ENCODE measurements around the gene MARCHF5. TPM values are rescaled to one million over a fixed set of nuclear protein-coding genes. Genes with fewer than 3 reads are reported as not detected.

The MARCHF5 gene
- total and polyA plus RNA-seq, 2 donors (not counting 3 experiments of a cell fraction or from before 2014, with no cell fraction given) = 23.4 to 48.0 TPM

DNA sequence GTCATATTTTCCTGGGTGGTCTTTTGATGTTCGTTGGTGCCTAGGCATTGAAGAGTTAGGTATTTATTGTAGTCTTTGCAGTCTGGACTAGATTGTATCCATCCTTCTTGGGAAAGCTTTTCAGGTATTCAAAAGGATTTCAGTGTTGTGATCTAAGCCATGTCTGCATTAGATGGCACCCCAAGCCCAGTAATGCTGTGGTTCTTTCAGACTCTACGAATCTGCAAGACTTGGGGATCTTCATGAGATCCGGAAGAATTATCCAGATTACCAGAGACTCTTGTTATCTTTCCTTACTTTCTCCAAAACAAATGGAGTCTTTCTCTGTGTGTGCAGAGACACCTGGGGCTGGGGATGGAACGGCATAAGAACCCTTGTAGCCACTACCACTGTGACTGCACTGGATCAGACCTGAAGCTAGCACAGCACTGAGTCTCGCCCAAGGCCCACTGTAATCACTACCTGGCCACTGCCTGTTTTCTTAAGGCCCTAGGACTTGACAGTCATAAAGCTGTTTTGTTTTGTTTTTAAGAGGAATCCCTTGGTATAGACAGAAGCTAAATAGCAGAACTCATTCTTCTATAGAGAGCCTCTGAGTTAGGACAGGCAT is 75.5 kb downstream of the MARCHF5 start:
- CTCF ChIA-PET = interaction anchor here (0.6 to 0.9 kb wide), 2 partner anchors 70 to 291 kb away, joined by 3 to 4 read pairs; no protein-coding TSS in a partner anchor
- BruUV-seq (replicated peaks) = no TSS peak
- H3K4me3 ChIP-seq (replicated peaks in 1 of 3; ENCODE audit: insufficient read depth in 1 of 3, low read depth in 1 of 3, low read length in 3 of 3) = no peak overlapping the region
- no peak overlapping the region for H3K27ac ChIP-seq (ENCODE audit: insufficient read depth, low read depth, low read length)
- POLR2A ChIA-PET = no interaction called here
- H3K9ac ChIP-seq (replicated peaks; ENCODE audit: extremely low read depth, insufficient read depth, low read length) = no peak overlapping the region
- dilution Hi-C loops (cut with MboI; ENCODE audit: extremely low pct_ligation_motif_present, low sequenced_read_pairs) (no loop called here), intact Hi-C loops (cut with micrococcal nuclease) (no loop called here)
- no peak for FAIRE-seq
- no peak for DNase-seq (ENCODE audit: low read depth, low spot score)
- no peak overlapping the region for H2AFZ ChIP-seq (ENCODE audit: low read depth, low read length)
- H3K9me3 ChIP-seq (replicated peaks; ENCODE audit: control insufficient read depth, insufficient read depth, low read length) = no peaks in the 10 kb centered on the region
- no peak for TF ChIP-seq MYC (IDR thresholded peaks at IDR 0.05; ENCODE audit: low read depth, low read length)
- TF ChIP-seq POLR2A (IDR thresholded peaks at IDR 0.05; ENCODE audit: low read depth, low read length) = no peak
- no peak for TF ChIP-seq POLR2AphosphoS5 (IDR thresholded peaks at IDR 0.05; ENCODE audit: insufficient read depth, low read depth, low read length)
- TF ChIP-seq, protein P1, sequence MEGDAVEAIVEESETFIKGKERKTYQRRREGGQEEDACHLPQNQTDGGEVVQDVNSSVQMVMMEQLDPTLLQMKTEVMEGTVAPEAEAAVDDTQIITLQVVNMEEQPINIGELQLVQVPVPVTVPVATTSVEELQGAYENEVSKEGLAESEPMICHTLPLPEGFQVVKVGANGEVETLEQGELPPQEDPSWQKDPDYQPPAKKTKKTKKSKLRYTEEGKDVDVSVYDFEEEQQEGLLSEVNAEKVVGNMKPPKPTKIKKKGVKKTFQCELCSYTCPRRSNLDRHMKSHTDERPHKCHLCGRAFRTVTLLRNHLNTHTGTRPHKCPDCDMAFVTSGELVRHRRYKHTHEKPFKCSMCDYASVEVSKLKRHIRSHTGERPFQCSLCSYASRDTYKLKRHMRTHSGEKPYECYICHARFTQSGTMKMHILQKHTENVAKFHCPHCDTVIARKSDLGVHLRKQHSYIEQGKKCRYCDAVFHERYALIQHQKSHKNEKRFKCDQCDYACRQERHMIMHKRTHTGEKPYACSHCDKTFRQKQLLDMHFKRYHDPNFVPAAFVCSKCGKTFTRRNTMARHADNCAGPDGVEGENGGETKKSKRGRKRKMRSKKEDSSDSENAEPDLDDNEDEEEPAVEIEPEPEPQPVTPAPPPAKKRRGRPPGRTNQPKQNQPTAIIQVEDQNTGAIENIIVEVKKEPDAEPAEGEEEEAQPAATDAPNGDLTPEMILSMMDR (IDR thresholded peaks at IDR 0.05; ENCODE audit: extremely low read depth in 1 of 2, insufficient read depth in 1 of 2, low read depth in 1 of 2, low read length in 2 of 2) = no peak
- no peak for TF ChIP-seq JUN (IDR thresholded peaks at IDR 0.05; ENCODE audit: borderline replicate concordance, insufficient read depth, insufficient read length, low read depth)
- TF ChIP-seq GATA2 (IDR thresholded peaks at IDR 0.05; ENCODE audit: insufficient read depth, insufficient read length, low read depth, low read length) = no peak
- no peak for TF ChIP-seq EZH2 (IDR thresholded peaks at IDR 0.05; ENCODE audit: borderline replicate concordance, low read depth, low read length, severe bottlenecking)
- no peak for TF ChIP-seq FOS (IDR thresholded peaks at IDR 0.05; ENCODE audit: borderline replicate concordance, insufficient read depth, low read length)
- TF ChIP-seq, protein P2, sequence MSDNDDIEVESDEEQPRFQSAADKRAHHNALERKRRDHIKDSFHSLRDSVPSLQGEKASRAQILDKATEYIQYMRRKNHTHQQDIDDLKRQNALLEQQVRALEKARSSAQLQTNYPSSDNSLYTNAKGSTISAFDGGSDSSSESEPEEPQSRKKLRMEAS (IDR thresholded peaks at IDR 0.05; ENCODE audit: insufficient read depth, insufficient read length) = no peak
- H3K4me1 ChIP-seq (ENCODE audit: control insufficient read depth, extremely low read depth, insufficient read depth, low read length) = no peaks in the 10 kb centered on the region
- no peaks in the 10 kb centered on the region for H3K36me3 ChIP-seq (ENCODE audit: control insufficient read depth in 2 of 2, extremely low read depth in 1 of 2, insufficient read depth in 2 of 2, low read length in 2 of 2)
- no peaks in the 10 kb centered on the region for H3K9me1 ChIP-seq (replicated peaks; ENCODE audit: control insufficient read depth, extremely low read depth, insufficient read depth, low read length)
- no peaks in the 10 kb centered on the region for H3K79me2 ChIP-seq (ENCODE audit: control insufficient read depth, insufficient read depth, low read length)
- H3K4me2 ChIP-seq (ENCODE audit: insufficient read depth, low read length) = no peak overlapping the region
- H4K20me1 ChIP-seq (replicated peaks; ENCODE audit: control insufficient read depth, extremely low read depth, insufficient read depth, low read length) = no peaks in the 10 kb centered on the region
- H3K27me3 ChIP-seq (ENCODE audit: control insufficient read depth in 2 of 2, insufficient read depth in 2 of 2, low read length in 2 of 2) = peaks cover 0 to 1% of the 10 kb centered on the region in 2 experiments

Measured in endothelial cell of umbilical vein (primary cell).